Prostate gland (tissue), 2 donors: ENCODE data around the gene ZNF653.

ENCODE experiments used
- POLR2A ChIP-seq: fragments of 450-650 bp; IDR thresholded peaks from one replicate; pipeline ENCODE4 v1.6.1; 2016; ENCODE audit warnings: antibody characterized with exemption, mild to moderate bottlenecking
- POLR2AphosphoS5 ChIP-seq: sonication (generic); formaldehyde crosslinking; IDR thresholded peaks from one replicate; pipeline ENCODE4 v1.6.1; 2017; ENCODE audit warnings: antibody characterized with exemption
- TF ChIP-seq, protein P1 (sequence below), 4 experiments: fragments of 200-600 bp in 2 of 4; fragments of 450-650 bp in 2 of 4; sonication (generic) in 2 of 4; IDR thresholded peaks; 1 replicate in 3 of 4; 2 replicates in 1 of 4; pipeline ENCODE4 v1.5.1; 2016 to 2019; ENCODE audit warnings: antibody characterized with exemption in 4 of 4, mild to moderate bottlenecking in 2 of 4, moderate library complexity in 2 of 4

DNA sequence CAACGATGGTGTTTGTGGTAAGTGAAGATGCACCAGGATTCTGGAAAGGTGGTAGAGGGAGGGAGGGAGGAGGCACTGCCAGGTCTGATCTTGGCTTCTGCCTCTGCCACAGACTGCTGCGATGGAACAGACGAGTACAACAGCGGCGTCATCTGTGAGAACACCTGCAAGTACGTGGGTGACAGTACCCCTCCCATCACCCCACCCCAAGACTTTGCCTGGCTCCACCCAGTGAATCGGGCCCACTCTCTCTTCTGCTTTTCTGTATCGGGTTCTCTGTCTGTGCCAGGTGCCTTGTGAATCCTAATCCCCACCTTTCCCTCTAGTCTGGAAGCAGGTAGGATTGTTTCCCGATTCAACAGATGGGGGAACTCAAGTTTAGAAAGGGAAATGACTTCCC, 67.7 kb downstream of the ZNF653 start:
- TF ChIP-seq, protein P1, sequence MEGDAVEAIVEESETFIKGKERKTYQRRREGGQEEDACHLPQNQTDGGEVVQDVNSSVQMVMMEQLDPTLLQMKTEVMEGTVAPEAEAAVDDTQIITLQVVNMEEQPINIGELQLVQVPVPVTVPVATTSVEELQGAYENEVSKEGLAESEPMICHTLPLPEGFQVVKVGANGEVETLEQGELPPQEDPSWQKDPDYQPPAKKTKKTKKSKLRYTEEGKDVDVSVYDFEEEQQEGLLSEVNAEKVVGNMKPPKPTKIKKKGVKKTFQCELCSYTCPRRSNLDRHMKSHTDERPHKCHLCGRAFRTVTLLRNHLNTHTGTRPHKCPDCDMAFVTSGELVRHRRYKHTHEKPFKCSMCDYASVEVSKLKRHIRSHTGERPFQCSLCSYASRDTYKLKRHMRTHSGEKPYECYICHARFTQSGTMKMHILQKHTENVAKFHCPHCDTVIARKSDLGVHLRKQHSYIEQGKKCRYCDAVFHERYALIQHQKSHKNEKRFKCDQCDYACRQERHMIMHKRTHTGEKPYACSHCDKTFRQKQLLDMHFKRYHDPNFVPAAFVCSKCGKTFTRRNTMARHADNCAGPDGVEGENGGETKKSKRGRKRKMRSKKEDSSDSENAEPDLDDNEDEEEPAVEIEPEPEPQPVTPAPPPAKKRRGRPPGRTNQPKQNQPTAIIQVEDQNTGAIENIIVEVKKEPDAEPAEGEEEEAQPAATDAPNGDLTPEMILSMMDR (IDR thresholded peaks at IDR 0.05), result no peak
- TF ChIP-seq POLR2AphosphoS5, result no peak
- no peak for TF ChIP-seq POLR2A
